Subcutaneous abdominal adipose tissue (tissue), 5 donors: Measurements from ENCODE around the gene TRIM63.
"Not testable (repeated sequence)": the region's sequence is repeated elsewhere in the genome, so short reads cannot be mapped to it uniquely, and the experiment has no call there.

Experiments used
- H3K27ac ChIP-seq: one replicate; pipeline ENCODE4 v1.7.0; 2013; ENCODE audit warnings: low read depth, mild to moderate bottlenecking, inconsistent platforms, low read length, moderate library complexity
- H3K27me3 ChIP-seq, 5 donors: one replicate each; pipeline ENCODE4 v1.7.0; 2013; ENCODE audit warnings: low read length in 5 of 5, inconsistent platforms in 1 of 5; ENCODE audit not compliant: control insufficient read depth in 5 of 5, insufficient read depth in 4 of 5
- H3K36me3 ChIP-seq, 5 donors: one replicate each; pipeline ENCODE4 v1.7.0; 2013; ENCODE audit warnings: low read length in 5 of 5; ENCODE audit not compliant: control insufficient read depth in 5 of 5, insufficient read depth in 5 of 5
- H3K4me1 ChIP-seq, 5 donors: one replicate each; pipeline ENCODE4 v1.7.0; 2013; ENCODE audit warnings: low read length in 5 of 5, mild to moderate bottlenecking in 3 of 5, moderate library complexity in 1 of 5; ENCODE audit not compliant: control insufficient read depth in 5 of 5, insufficient read depth in 5 of 5
- H3K4me3 ChIP-seq, 5 donors: one replicate each; pipeline ENCODE4 v1.7.0; 2013; ENCODE audit warnings: low read length in 5 of 5, low read depth in 1 of 5
- H3K9ac ChIP-seq, 5 donors: one replicate each; pipeline ENCODE4 v1.7.0; 2013; ENCODE audit warnings: low read length in 5 of 5, mild to moderate bottlenecking in 4 of 5, moderate library complexity in 3 of 5
- H3K9me3 ChIP-seq, 5 donors: one replicate each; pipeline ENCODE4 v1.7.0; 2013; ENCODE audit warnings: low read length in 5 of 5; ENCODE audit not compliant: control insufficient read depth in 5 of 5
- donor health status: healthy.
- donor health status: healthy.
- donor health status: healthy.
- donor health status: healthy.
- donor health status: healthy.

The TRIM63 gene

GRCh38 chr1:26100204-26100603 is 32.8 kb upstream of the TRIM63 start:
- not testable (repeated sequence) for H3K9ac ChIP-seq, H3K4me3 ChIP-seq, H3K9me3 ChIP-seq, H3K4me1 ChIP-seq, H3K27me3 ChIP-seq, H3K36me3 ChIP-seq, H3K27ac ChIP-seq

GRCh38 chr1:26099780-26100179 is 32.4 kb upstream of the TRIM63 start:
- Histone ChIP-seq H3K9me3 (no peaks in the 10 kb centered on the region), H3K9ac (no peak overlapping the region), H3K4me1 (peaks cover 0 to 5% (median 2%) of the 10 kb centered on the region in 5 donors), H3K4me3 (no peak overlapping the region), H3K27ac (no peak overlapping the region), H3K27me3 (peaks cover 0 to 9% (median 6%) of the 10 kb centered on the region in 5 donors), H3K36me3 (no peaks in the 10 kb centered on the region)

DNA sequence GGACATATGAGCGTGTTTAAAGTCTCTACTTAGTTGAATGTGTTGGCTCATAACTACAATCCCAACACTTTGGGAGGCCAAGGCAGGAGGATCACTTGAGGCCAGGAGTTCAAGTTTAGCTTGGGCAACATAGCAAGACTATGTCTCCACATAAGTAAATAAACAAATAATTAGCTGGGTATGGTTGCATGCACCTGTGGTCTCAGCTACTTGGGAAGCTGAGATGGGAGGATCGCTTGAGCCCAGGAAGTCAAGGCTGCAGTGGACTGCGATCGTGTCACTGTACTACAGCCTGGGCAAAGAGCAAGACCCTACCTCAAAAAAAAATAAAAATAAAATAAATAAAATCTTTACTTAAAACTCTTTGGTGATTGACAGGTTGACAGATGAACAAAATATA is 31.2 kb upstream of the TRIM63 start:
- Histone ChIP-seq H3K9ac (no peak overlapping the region), H3K9me3 (no peaks in the 10 kb centered on the region), H3K4me1 (peaks cover 0 to 14% (median 9%) of the 10 kb centered on the region in 5 donors), H3K36me3 (no peaks in the 10 kb centered on the region), H3K27ac (no peak overlapping the region), H3K27me3 (peaks cover 2 to 19% (median 11%) of the 10 kb centered on the region in 5 donors), H3K4me3 (no peak overlapping the region)

- no peaks in the 10 kb centered on the region for H3K9me3 ChIP-seq
- no peak overlapping the region for H3K4me3 ChIP-seq
- no peak overlapping the region for H3K9ac ChIP-seq
These were observed 30.3 kb upstream of the TRIM63 start for GRCh38 chr1:26097696-26098095.

DNA sequence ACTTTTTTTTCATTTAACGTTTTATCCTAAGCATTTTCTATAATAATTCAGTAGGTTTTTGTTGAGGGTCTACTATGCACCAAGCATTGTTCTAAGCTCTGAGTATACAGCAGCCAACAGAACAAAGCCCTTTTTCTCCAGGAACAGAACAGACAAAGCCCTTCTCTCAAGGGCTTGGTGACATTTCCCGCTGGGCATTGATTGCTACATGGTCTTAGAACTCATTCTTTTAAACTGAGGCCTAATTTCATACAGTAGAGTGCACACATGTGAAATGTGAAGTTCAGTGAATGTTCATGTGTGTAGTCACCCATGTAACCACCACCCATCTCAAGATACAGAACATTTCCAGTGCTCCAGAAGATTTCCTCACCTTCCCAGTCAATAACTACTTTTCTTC is 29.0 kb upstream of the TRIM63 start:
- no peak overlapping the region for H3K27ac ChIP-seq
- no peaks in the 10 kb centered on the region for H3K9me3 ChIP-seq
- peaks cover 0 to 14% (median 9%) of the 10 kb centered on the region in 5 donors for H3K4me1 ChIP-seq

More at GRCh38 chr1:26097696-26098095, 30.3 kb upstream of the TRIM63 start:
- Histone ChIP-seq H3K36me3 (no peaks in the 10 kb centered on the region), H3K4me1 (peaks cover 0 to 14% (median 9%) of the 10 kb centered on the region in 5 donors), H3K27me3 (peaks cover 2 to 19% (median 6%) of the 10 kb centered on the region in 5 donors), H3K27ac (no peak overlapping the region)

DNA sequence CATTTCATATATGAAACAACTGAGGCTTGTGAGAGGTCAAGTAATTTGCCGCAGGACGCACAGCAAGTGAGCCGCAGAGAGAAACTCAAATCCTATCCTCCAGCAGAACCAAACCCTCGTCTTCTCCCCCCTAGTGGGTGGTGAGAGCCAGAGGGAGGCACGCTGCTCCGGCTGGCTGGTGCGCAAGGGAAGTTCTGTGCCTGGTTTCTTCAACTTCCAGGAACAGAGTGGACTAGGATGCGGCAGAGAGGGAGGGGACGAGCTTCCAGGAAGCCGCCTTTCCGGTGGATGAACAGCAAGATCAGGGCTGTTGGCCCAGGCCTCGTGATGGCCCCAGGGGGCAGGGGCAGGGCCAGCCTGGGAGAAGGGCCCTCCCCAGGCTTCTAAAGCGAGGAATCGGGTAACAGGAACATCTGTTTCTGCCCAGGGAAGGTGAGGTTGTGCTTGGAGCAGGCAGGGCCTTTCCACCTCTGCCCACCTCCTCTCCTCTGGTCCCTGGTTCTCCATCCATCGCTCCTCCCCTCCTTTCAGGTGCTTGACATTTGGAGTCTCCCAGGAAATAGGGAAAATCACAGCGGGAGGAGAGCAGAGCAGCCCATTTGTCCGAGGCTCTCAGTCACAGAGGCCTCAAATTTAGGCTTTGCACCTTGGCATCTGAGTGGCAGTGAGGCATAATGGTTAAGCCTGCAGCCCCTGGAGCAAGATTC is 27.4 kb upstream of the TRIM63 start:
- no peak overlapping the region for H3K27ac ChIP-seq

More for the DNA sequence above, 29.0 kb upstream of the TRIM63 start:
- peaks cover 2 to 19% (median 11%) of the 10 kb centered on the region in 5 donors for H3K27me3 ChIP-seq
- no peaks in the 10 kb centered on the region for H3K36me3 ChIP-seq
- H3K4me3 ChIP-seq = no peak overlapping the region
- no peak overlapping the region for H3K9ac ChIP-seq

GRCh38 chr1:26094076-26094669 is 26.7 kb upstream of the TRIM63 start:
- Histone ChIP-seq H3K9ac (peak overlapping the region in 2 of 5 donors; percentile 24 to 48), H3K27me3 (peaks cover 2 to 16% (median 13%) of the 10 kb centered on the region in 5 donors), H3K4me3 (peak overlapping the region in 2 of 5 donors; percentile 4 to 22), H3K36me3 (no peaks in the 10 kb centered on the region), H3K27ac (no peak overlapping the region), H3K9me3 (no peaks in the 10 kb centered on the region), H3K4me1 (peaks cover 0 to 14% (median 9%) of the 10 kb centered on the region in 5 donors)

More for the DNA sequence above, 27.4 kb upstream of the TRIM63 start:
- H3K4me3 ChIP-seq = peak overlapping the region in 2 of 5 donors; percentile 4 to 22
- peaks cover 0 to 14% (median 9%) of the 10 kb centered on the region in 5 donors for H3K4me1 ChIP-seq
- peak overlapping the region in 2 of 5 donors; percentile 24 to 48 for H3K9ac ChIP-seq
- H3K27me3 ChIP-seq = peaks cover 2 to 16% (median 13%) of the 10 kb centered on the region in 5 donors
- no peaks in the 10 kb centered on the region for H3K9me3 ChIP-seq
- H3K36me3 ChIP-seq = no peaks in the 10 kb centered on the region

- H3K9ac ChIP-seq, H3K9me3 ChIP-seq, H3K27ac ChIP-seq, H3K4me3 ChIP-seq, H3K36me3 ChIP-seq: not testable (repeated sequence)
- Histone ChIP-seq H3K4me1 (peaks cover 0 to 14% (median 9%) of the 10 kb centered on the region in 5 donors), H3K27me3 (peaks cover 2 to 16% (median 13%) of the 10 kb centered on the region in 5 donors)
These were observed 26.1 kb upstream of the TRIM63 start for GRCh38 chr1:26093569-26093968.

- no peak overlapping the region for H3K27ac ChIP-seq
- peaks cover 0 to 14% (median 9%) of the 10 kb centered on the region in 5 donors for H3K4me1 ChIP-seq
- no peaks in the 10 kb centered on the region for H3K9me3 ChIP-seq
- H3K27me3 ChIP-seq = peaks cover 2 to 16% (median 13%) of the 10 kb centered on the region in 5 donors
- no peak overlapping the region for H3K9ac ChIP-seq
- H3K36me3 ChIP-seq = no peaks in the 10 kb centered on the region
- H3K4me3 ChIP-seq = no peak overlapping the region
These were observed 25.0 kb upstream of the TRIM63 start for GRCh38 chr1:26092422-26092821.

- H3K27me3 ChIP-seq = peaks cover 2 to 16% (median 13%) of the 10 kb centered on the region in 5 donors
- H3K9me3 ChIP-seq = no peaks in the 10 kb centered on the region
- H3K9ac ChIP-seq = no peak overlapping the region
- no peak overlapping the region for H3K27ac ChIP-seq
- no peak overlapping the region for H3K4me3 ChIP-seq
- H3K4me1 ChIP-seq = peaks cover 0 to 14% (median 9%) of the 10 kb centered on the region in 5 donors
- H3K36me3 ChIP-seq = no peaks in the 10 kb centered on the region
These were observed 23.5 kb upstream of the TRIM63 start for GRCh38 chr1:26090893-26091292.
